ENCODE measurements around the gene PARP3. TPM values are rescaled to one million over a fixed set of nuclear protein-coding genes. Genes with fewer than 3 reads are reported as not detected.

Gene PARP3
- total and polyA plus RNA-seq, 5 experiments from 2014 or later: 4.6 to 11.7 (median 9.0) TPM

Other genes starting within 250 kb of the PARP3 start
- 1 to 10 TPM; 2.9 to 5.0 TPM for gene GRM2, start 235.3 kb upstream of the PARP3 start, total RNA-seq
- under 1 TPM in 1 of 3 donors, not detected in 2; 0.09 TPM for gene GRM2, start 235.3 kb upstream of the PARP3 start, polyA plus RNA-seq
- not detected for gene IQCF6, start 163.1 kb upstream of the PARP3 start, total RNA-seq
- not detected for gene IQCF6, start 163.1 kb upstream of the PARP3 start, polyA plus RNA-seq
- gene IQCF2, start 80.7 kb upstream of the PARP3 start, total RNA-seq: not detected
- gene IQCF2, start 80.7 kb upstream of the PARP3 start, polyA plus RNA-seq: not detected
- gene IQCF5, start 66.8 kb upstream of the PARP3 start, total RNA-seq: not detected
- gene IQCF5, start 66.8 kb upstream of the PARP3 start, polyA plus RNA-seq: not detected
- not detected for gene IQCF1, start 39.0 kb upstream of the PARP3 start, total RNA-seq
- gene IQCF1, start 39.0 kb upstream of the PARP3 start, polyA plus RNA-seq: not detected
- 10 to 100 TPM; 15.9 to 16.5 TPM for gene RRP9, start 459 bp upstream of the PARP3 start, total RNA-seq
- gene RRP9, start 459 bp upstream of the PARP3 start, polyA plus RNA-seq: 10 to 100 TPM; 18.1 to 29.6 (median 19.6) TPM
- not detected for gene GPR62, start 13.0 kb downstream of the PARP3 start, total RNA-seq
- gene GPR62, start 13.0 kb downstream of the PARP3 start, polyA plus RNA-seq: not detected
- gene PCBP4, start 25.1 kb downstream of the PARP3 start, total RNA-seq: 1 to 10 TPM; 8.3 to 9.4 TPM
- 10 to 100 TPM in 1 of 3 donors, 1 to 10 TPM in 2; 2.4 to 10.9 (median 5.3) TPM for gene PCBP4, start 25.1 kb downstream of the PARP3 start, polyA plus RNA-seq
- gene ABHD14B, start 31.7 kb downstream of the PARP3 start, total RNA-seq: 10 to 100 TPM; 56.4 to 60.4 TPM
- gene ABHD14B, start 31.7 kb downstream of the PARP3 start, polyA plus RNA-seq: 10 to 100 TPM; 69.3 to 84.6 (median 73.2) TPM
- 10 to 100 TPM; 17.7 to 22.1 TPM for gene ABHD14A, start 32.7 kb downstream of the PARP3 start, total RNA-seq
- gene ABHD14A, start 32.7 kb downstream of the PARP3 start, polyA plus RNA-seq: 100 to 1,000 TPM in 1 of 3 donors, 10 to 100 TPM in 2; 94.6 to 100 (median 94.9) TPM
- 10 to 100 TPM; 14.1 to 15.8 TPM for gene ACY1, start 41.2 kb downstream of the PARP3 start, total RNA-seq
- gene ACY1, start 41.2 kb downstream of the PARP3 start, polyA plus RNA-seq: 10 to 100 TPM; 18.5 to 28.5 (median 18.6) TPM
- gene RPL29, start 53.5 kb downstream of the PARP3 start, total RNA-seq: 1,000 to 10,000 TPM; 1,232 to 1,277 TPM
- gene RPL29, start 53.5 kb downstream of the PARP3 start, polyA plus RNA-seq: 1,000 to 10,000 TPM; 1,632 to 1,741 (median 1,693) TPM
- 10 to 100 TPM; 28.6 to 29.0 TPM for gene DUSP7, start 114.2 kb downstream of the PARP3 start, total RNA-seq
- gene DUSP7, start 114.2 kb downstream of the PARP3 start, polyA plus RNA-seq: 1 to 10 TPM; 1.8 to 4.6 (median 2.2) TPM
- gene POC1A, start 212.1 kb downstream of the PARP3 start, total RNA-seq: 1 to 10 TPM; 1.2 to 1.9 TPM
- gene POC1A, start 212.1 kb downstream of the PARP3 start, polyA plus RNA-seq: 1 to 10 TPM in 1 of 3 donors, under 1 TPM in 2; 0.28 to 1.1 (median 0.66) TPM